Myocyte (in vitro differentiated cells): ENCODE data around the gene NOTCH1. TPM values are rescaled to one million over a fixed set of nuclear protein-coding genes. Genes with fewer than 3 reads are reported as not detected.
"Not testable (repeated sequence)": the region's sequence is repeated elsewhere in the genome, so short reads cannot be mapped to it uniquely, and the experiment has no call there.

Source experiments
- DNase-seq: peaks from one replicate; pipeline ENCODE4 v3.0.0-alpha.2; 2012; ENCODE audit warnings: low read depth
- total RNA-seq: library from RNA; depleted of rRNA; stranded (reverse); fragments of >200 nt; gene quantifications from 2 replicates; pipeline ENCODE4 v1.2.3, GENCODE V29; 2014

The NOTCH1 gene
- total RNA-seq, 1 donor from 2014 or later, result 6.2 TPM

GRCh38 chr9:136565086-136565714 is 19.4 kb upstream of the NOTCH1 start:
- DNase-seq, result peak; percentile 52

DNA sequence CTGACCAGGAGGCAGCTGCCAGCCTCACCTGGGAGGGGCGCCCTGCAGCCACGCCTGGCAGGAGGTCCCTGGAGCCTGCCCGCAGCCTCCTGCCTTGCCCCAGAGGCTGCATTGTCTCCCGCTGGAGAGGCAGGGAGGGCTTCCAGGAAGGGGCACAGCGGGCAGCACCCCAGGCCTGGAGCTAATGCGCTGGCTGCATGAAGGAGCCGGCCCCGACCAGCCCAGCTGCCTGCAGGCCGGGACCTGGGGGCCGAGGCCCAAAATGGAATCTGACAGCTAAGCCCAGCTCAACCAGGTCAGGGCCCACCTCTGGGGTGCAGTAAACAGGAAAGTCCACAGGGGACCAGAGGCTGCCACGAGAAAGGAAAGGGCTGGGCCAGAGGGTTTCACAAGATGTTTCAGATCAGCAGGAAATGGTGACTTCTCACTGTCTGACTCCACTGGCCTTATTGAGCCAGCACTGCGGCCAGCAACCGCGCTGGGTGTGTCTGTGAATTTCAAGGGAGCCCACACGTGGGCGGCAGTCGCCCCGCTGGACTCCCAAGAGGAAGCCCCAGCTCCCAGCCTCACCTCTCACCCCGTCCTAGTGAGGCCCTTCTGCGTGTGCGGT is 18.6 kb upstream of the NOTCH1 start:
- no peak for DNase-seq

DNA sequence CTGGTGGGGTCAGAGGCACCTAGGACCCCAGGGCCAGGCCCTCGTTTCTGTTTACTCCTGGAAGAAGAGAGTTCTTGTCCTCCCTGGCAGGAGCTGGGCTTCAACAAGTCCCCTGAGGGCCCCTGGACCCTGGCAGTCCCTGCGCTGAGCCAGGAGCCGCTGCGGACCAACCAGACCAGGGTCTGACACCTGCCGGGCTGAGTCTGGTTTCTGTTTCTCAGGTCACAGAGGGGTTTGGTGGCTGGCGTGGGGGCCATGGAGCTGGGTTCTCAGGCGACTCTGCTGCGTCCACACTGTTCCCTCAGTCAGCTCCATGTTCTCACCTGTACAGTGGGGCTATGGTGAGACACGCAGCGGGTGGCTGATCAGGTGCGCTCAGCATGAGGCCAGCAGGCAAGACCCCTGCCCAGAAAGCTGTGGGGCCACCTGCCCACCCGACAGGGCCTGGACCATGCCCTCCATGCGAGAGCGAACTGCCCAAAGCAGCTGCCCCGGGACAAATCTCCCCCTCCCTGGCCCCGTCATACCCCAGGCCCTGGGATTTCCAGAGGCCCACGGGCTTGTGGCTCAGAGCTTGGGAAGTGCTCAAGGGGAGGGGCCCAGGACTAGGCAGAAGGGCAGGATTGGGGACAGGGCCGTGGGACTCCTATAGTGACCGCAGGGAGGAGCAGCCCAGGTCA is 17.9 kb upstream of the NOTCH1 start:
- no peak for DNase-seq

- DNase-seq, result no peak
These were observed 17.1 kb upstream of the NOTCH1 start for GRCh38 chr9:136562746-136563495.

DNA sequence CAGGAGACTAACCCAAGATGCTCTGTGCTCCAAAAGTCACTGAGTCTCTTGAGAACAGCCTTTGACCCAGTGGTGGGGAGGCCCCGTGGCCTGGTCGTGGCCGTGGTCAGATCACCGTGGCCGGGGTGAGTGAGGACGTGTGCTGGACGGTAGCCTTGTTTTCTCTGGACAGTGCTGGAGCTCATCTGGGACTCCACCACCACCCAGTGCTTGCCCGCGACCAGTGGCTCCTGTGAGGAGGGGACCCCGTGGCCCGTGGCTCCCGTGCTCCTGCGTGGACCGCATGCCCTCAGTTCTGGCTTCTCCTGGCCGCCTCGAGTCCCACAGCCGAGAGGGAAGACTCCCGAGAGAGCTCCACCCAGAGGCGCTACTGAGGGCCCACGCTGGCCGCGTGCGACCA is 15.9 kb upstream of the NOTCH1 start:
- DNase-seq, result no peak

DNA sequence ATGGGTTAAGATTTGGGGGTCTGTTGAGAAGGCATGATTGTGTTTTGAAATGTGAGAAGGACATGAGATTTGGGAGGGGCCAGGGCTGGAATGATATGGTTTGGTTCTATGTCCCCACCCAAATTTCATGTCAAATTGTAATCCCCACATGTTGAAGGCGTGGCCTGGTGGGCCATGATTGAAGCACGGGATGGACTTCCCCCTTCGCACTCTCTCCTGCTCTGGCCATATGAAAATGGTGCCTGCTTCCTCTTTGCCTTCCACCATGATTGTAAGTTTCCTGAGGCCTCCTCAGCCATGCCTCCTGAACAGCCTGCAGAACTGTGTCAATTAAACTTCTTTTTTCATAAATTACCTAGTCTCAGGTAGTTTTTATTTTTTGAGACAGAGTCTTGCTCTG is 14.7 kb upstream of the NOTCH1 start:
- DNase-seq, result no peak

GRCh38 chr9:136559371-136559770 is 13.5 kb upstream of the NOTCH1 start:
- DNase-seq, result not testable (repeated sequence)

DNA sequence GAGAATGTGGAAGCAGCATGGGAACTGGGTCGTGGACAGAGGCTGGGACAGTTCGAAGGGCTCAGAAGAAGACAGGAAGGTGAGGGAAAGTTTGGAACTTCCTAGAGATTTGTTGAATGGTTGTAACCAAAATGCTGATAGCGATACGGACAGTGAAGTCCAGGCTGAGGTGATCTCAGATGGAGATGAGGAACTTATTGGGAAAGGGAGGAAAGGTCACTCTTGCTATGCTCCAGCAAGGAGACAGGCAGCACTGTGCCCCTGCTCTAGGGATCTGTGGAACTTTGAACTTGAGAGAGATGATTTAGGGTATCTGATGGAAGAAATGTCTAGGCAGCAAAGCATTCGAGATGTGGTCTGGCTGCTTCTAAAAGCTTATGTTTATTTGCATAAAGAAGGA is 13.0 kb upstream of the NOTCH1 start:
- not testable (repeated sequence) for DNase-seq

DNA sequence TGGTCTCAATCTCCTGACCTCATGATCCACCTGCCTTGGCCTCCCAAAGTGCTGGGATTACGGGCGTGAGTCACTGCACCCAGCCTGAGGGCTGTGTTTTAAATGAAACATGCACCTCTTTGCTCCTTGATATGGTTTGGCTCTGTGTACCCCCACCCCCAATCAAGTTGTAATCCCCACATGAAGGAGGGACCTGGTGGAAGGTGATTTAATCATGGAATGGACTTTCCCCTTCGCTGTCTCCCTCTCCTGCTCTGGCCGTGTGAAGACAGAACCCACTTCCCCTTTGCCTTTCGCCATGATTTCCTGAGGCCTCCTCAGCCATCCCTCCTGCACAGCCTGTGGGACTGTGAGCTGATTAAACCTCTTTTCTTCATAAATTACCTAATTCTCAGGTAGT is 12.5 kb upstream of the NOTCH1 start:
- no peak for DNase-seq

GRCh38 chr9:136557036-136557435 is 11.2 kb upstream of the NOTCH1 start:
- DNase-seq, result no peak

- DNase-seq, result no peak
These were observed 10.3 kb upstream of the NOTCH1 start for GRCh38 chr9:136556166-136556565.

DNA sequence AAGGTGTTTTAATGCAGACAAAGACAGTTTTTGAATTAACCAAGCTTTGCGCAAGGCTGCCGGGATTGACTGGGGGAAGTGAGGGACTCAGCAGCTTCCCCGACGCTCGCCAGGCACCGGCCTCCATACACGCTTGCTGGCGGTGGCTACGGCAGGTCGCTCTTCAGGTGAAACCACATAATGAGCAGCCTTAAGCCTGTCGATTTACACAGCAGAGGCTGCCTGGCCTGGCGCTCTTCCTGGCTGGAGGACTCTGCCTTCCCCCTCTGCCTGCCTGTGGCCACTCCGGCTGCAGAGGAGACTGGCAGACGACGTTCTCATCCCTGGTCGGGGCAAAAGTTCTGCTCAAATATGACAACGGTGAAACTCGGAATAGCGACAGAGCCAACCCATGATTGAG is 9.0 kb upstream of the NOTCH1 start:
- DNase-seq, result no peak

GRCh38 chr9:136553581-136553980 is 7.7 kb upstream of the NOTCH1 start:
- DNase-seq, result no peak

DNA sequence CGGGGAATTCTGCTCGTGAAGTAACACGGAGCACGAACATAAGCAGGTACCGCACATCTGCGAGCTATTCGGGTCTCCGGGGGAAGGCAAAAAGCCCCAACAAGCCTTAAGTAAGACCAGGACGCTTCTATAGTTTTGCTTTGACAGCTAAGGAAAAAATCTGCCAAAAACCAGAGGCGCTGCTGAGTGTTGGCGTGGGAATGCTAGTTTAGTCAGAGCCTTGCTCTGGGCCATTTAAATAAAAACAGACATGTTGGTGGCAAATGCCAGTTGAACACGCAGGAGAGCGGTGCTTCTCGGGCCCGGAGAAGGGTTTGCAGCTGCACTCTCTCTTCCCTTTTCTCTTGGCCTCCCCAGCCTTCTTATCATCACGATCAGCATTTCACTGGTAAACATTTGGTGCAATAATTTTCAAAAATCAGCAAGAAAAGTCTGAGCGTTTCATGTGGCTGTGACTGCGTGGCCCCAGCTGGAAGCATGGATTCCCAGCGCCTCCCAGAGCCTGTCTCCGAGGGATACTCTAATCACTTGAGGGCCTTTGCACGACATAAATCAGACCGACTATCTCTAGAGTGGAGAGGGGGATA is 6.4 kb upstream of the NOTCH1 start:
- DNase-seq, result no peak

- DNase-seq, result peak; percentile 71
These were observed 5.7 kb upstream of the NOTCH1 start for GRCh38 chr9:136551401-136552116.

DNA sequence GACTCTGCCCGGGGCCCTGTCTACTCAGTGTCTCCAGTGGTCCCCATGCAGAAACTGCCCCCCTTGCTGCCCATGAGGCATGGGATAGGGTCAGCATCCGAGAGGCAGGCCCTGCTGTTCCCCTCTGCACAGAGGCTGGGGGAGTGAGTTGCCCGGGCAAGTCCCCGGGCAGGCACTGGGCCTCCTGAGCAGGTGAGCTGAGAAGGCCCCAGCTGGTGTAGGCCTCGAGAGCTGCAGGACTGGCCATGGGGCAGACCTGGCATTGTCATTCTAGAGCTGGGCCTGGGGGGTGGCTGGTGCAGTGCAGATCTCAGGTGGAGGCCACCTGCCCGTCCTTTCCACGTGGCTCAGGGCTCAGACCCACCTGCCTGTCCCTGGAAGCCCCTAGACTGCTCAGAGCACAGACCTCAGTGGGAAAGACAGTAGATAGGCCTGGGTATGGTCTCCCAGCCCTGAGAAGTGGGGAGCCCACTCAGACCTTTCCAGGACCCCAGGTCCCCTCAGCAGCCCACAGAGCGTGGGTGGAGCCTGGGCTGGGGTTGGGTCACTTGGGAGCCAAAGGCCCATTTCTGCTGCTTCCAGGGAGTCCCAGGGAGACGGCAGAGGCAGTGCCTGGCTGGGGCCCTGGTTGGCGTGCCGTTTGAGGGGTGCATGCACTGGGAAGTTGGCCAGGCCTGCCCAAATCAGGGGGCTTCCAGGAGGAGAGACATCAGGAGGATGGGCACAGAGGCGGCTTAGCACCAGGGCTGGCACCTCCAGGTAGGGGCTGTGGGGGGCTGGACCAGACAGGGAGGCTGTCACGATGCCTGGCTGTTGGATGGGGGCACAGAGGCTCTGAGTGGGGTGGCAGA is 4.8 kb upstream of the NOTCH1 start:
- DNase-seq, result peak; percentile 38

GRCh38 chr9:136549010-136549980 is 3.4 kb upstream of the NOTCH1 start:
- DNase-seq, result no peak

DNA sequence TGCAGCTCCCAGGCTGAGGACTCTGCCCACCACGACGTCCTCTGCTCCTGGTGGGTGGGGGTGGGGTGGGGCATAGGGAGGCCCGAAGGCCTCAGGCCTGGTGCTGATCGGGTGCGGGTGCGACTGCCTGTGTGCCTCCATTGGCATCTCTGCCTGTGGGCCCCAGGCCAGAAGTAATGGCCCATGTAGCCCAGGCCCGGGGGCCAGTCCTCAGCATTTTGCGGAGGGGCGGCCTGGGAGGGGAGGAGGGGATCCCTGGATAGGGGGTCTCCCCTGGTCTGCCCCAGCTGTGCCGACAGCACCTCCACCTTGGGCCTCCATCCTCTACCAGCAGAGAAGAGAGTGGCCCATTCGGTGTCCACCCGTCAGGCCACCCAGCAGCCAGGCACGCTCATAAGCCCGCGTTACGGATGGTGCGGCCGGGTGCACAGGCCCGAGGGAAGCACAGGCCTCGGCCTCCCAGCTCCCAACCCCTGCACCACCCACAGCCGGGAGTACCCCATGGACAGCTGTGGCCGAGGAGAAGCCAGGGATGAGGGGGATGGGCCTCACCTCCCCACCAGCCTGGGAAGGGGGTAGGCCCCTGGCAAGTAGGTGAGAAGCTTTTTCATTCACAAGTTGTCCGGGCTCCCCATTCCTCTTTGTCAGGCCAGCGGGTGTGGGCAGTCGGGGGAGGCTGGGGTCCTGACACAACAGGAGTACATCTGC is 1.8 kb upstream of the NOTCH1 start:
- no peak for DNase-seq
